ENCODE results near the gene FGF8. TPM values are rescaled to one million over a fixed set of nuclear protein-coding genes. Genes with fewer than 3 reads are reported as not detected.

FGF8 gene
- total RNA-seq, 1 donor from 2014 or later, result not detected

GRCh38 chr10:101782811-101783735, 7.2 kb upstream of the FGF8 start, which contains the start of gene NPM3:
TSS of gene NPM3 (minus strand) at chr10:101783446. CDS start at chr10:101783390, 56 bp downstream.
- ATAC-seq (peak; percentile 67), DNase-seq (peak; percentile 85)
- intact Hi-C loops (cut with micrococcal nuclease), result no loop called here

GRCh38 chr10:101781984-101782810, 6.3 kb upstream of the FGF8 start:
- DNase-seq (no peak), ATAC-seq (no peak)
- intact Hi-C loops (cut with micrococcal nuclease), result no loop called here

DNA sequence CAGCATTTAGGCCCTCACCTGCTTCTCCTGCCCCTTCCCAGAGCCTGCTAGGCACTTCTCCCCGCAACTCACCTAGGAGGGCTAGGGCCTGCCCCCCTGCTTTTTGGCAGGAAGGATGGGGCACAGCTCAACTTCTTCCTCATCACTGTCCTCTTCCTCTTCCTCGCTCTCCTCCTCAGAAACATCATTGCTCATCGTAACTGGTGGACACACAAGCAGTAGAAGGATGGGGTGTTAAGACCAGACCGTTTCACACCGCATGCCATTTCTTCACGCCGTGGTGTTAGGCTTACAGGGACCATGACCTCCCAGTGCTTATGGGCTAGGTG, 5.7 kb upstream of the FGF8 start:
- ATAC-seq (no peak), DNase-seq (no peak)
- intact Hi-C loops (cut with micrococcal nuclease), result no loop called here

- DNase-seq, result peak; percentile 72
- peak; percentile 58 for ATAC-seq
- intact Hi-C loops (cut with micrococcal nuclease), result no loop called here
Observed at GRCh38 chr10:101780818-101781654, 5.1 kb upstream of the FGF8 start.

GRCh38 chr10:101780187-101780817, 4.4 kb upstream of the FGF8 start:
- intact Hi-C loops (cut with micrococcal nuclease), result no loop called here
- ATAC-seq, result no peak
- no peak for DNase-seq

- intact Hi-C loops (cut with micrococcal nuclease), result loop anchor here (10.0 kb wide), 1 partner anchor 175 kb away; no protein-coding TSS in a partner anchor
- peak; percentile 82 for ATAC-seq
- DNase-seq, result peak; percentile 90
Observed at GRCh38 chr10:101779544-101780186, 3.8 kb upstream of the FGF8 start.

DNA sequence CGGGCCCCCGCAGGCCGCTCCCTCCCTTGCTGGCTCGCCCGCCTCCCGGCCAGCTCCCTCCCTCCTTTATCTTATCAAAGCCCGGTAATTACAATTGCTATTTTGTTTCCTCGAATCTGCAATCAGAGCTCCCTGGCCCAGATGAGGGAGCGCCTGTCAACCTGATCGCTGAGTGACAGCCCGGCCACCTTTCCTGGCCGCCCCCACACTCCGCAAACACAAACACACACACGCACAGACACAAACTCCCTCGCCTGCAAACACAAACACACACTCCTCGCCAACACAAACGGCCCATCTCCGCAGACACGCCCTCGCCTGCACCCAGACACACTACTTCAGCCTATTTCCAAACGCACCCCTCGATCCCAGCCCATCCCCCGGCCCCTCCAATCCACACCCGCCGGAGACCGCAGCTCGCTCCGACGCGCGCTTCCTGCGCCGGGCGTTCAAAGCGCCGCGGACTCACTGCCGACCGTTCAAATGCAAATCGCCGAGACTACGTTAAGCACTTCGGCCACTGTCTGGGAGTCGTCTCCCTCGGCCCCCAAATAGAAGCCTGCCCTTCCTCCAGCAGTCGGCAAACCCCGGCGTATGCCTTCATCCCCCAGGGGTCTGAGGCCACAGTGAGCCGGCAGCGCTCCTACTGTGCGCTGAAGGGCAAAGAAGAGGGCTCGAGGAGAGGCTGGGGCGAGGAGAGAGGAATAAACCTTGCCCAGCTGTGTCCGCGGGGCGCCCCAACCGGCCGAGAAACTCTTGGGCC, 3.0 kb upstream of the FGF8 start:
- no peak for DNase-seq
- ATAC-seq, result peak; percentile 23
- intact Hi-C loops (cut with micrococcal nuclease), result loop anchor here (10.0 kb wide), 1 partner anchor 174 kb away; no protein-coding TSS in a partner anchor

DNA sequence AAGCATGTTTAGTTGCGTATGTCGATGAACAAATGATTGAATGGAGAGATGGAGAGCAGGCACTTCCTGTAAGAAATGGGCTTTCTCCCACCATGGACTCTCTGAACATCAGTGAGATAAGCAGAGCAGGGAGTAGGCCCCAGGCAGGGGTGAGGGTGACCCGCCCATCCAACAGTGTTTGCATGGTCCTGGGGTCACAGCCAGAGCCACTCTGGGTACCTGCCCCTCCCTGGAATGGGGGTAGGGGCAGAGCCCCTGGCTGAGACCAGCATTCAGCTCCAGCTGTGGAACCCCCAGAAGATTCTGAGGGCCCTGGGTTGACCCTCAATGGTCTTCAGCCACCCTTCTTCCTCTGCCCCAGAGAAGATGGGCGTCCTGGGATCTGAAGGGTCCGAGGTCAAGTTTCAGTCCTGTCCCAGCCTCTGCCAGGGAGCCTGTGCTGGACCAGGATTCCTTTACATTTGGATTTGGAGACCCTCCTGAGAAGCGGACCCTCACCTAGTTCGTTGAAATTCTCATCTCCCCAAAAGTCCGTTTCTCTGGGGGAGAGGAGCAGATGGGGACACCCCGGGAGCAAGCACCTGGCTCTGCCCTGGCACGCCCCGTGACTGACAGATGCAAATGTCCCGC, 2.4 kb upstream of the FGF8 start:
- ATAC-seq (no peak), DNase-seq (no peak)
- intact Hi-C loops (cut with micrococcal nuclease), result loop anchor here (10.0 kb wide), 1 partner anchor 173 kb away; no protein-coding TSS in a partner anchor

DNA sequence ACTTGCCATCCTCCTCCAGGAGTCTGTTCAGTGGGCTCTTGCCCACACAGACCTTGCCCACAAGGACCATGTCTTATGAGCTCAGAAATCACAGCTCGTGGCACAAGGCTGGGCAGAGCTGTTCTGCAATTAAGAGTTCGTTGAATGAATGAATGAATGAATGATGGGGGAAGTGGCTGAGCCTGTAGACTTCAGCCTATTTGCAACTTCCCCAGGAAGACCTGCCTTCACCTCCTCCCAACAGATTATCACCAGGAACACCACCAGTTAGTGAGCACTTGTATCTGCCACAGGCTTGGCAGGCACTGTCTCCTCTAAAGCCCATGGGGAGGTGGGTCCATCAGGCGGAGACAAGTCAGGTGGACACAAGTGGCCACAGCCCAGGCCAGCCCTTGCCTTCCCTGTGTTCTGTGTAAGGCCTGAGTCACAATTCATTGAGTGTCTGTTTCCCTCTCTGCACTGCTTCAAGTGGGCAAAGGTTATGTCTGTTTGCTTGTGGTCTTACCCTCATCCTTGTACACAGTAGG, 1.8 kb upstream of the FGF8 start:
- intact Hi-C loops (cut with micrococcal nuclease), result loop anchor here (10.0 kb wide), 1 partner anchor 173 kb away; no protein-coding TSS in a partner anchor
- no peak for ATAC-seq

GRCh38 chr10:101776161-101776817, 375 bp upstream of the FGF8 start:
- ATAC-seq, result no peak
- no peak for DNase-seq
- intact Hi-C loops (cut with micrococcal nuclease), result loop anchor here (10.0 kb wide), 1 partner anchor 171 kb away; no protein-coding TSS in a partner anchor

More for the DNA sequence above, 1.8 kb upstream of the FGF8 start:
- DNase-seq, result no peak

DNA sequence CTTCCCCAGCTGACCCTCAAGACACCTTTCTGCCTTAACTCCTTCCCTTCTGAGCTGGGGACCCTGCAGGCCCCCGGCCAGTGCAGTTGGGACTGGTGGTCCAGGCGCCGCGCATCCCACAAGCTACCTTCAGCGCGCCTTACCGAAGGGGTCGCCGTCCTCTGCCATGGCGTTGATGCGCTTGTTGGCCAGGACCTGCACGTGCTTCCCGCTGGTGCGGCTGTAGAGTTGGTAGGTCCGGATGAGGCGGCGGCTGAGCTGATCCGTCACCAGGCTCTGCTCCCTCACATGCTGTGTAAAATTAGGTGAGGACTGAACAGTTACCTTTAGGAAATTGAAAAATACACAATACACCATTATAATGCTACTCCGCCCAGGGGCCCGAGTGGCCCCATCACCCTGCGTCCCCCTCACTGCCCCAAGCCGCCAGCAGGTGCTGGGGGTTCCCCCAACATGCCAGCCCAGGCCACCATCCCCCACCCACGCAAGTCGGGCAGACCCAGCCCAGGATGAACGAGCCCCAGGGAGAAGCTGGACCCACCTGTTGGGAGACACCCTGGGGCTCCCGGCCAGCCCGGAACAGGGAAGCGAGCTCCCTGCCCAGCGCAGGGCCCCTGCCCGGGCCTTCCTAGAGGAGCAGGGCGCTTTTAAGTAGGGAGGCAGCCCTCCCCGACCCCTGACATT, 1.2 kb downstream of the FGF8 start:
- no peak for ATAC-seq
- intact Hi-C loops (cut with micrococcal nuclease), result loop anchor here (10.0 kb wide), 1 partner anchor 170 kb away; no protein-coding TSS in a partner anchor
- DNase-seq, result no peak

DNA sequence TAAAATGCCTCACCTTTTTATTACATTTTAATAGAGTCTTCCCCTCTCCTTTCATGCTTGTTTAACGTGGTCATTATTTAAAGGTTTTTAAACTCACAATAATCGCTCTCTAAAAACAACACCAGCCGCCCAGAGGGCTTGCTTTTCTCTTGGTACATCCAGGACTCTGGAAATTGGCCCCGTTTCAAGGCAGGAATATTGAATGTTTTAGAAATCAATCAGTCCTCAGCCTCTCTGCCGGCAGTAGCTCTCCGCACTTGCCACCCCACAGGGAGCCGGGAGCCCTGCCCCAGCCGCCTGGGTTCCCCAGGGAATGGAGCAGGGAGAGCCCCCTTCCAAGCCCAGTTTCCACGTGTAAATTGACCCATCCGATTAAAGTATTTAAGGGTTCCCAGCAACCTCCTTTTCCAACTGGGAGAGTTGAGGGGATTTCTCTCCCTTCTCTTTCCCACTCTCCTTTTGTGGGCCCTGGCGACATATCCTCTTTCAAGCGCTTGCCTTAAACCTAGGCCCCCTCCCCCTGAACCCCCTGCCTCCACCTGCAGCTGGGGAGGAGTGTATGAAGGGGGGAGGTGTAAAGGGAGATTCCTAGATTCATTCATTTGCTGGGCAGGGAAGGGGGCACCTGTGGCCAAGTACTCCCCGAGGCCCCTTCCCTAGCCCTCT, 1.9 kb downstream of the FGF8 start:
- intact Hi-C loops (cut with micrococcal nuclease), result loop anchor here (10.0 kb wide), 1 partner anchor 169 kb away; no protein-coding TSS in a partner anchor
- DNase-seq (no peak), ATAC-seq (no peak)

- ATAC-seq, result no peak
- intact Hi-C loops (cut with micrococcal nuclease), result loop anchor here (10.0 kb wide), 1 partner anchor 168 kb away; no protein-coding TSS in a partner anchor
- DNase-seq, result no peak
Observed at GRCh38 chr10:101772895-101773761, 2.8 kb downstream of the FGF8 start.

Measured in left ventricle myocardium superior (tissue), 1 donor.